Measurements from ENCODE around the gene TPCN1. TPM values are rescaled to one million over a fixed set of nuclear protein-coding genes. Genes with fewer than 3 reads are reported as not detected.

The TPCN1 gene
- total RNA-seq, 4 donors from 2014 or later, result 66.7 to 199 (median 112) TPM

- no peak for TF ChIP-seq CTCF (IDR thresholded peaks at IDR 0.05)
- TF ChIP-seq POLR2A (IDR thresholded peaks at IDR 0.05), result no peak
- no peak for DNase-seq
- H3K9me3 ChIP-seq, result no peaks in the 10 kb centered on the region
- peaks cover 0 to 60% (median 26%) of the 10 kb centered on the region in 4 donors for H3K4me1 ChIP-seq
- H3K36me3 ChIP-seq, result peaks cover 0 to 62% (median 0%) of the 10 kb centered on the region in 3 donors
- no peaks in the 10 kb centered on the region for H3K27me3 ChIP-seq
- H3K27ac ChIP-seq, result peak overlapping the region in 2 of 4 donors; percentile 73
- H3K4me3 ChIP-seq, result no peak overlapping the region
Measured at GRCh38 chr12:113228394-113229028, 7.2 kb downstream of the TPCN1 start.

GRCh38 chr12:113230315-113231234 lies 9.3 kb downstream of the TPCN1 start:
- no peak overlapping the region for H3K4me3 ChIP-seq
- H3K36me3 ChIP-seq, result peaks cover 0 to 73% (median 0%) of the 10 kb centered on the region in 3 donors
- DNase-seq, result peak in 1 of 3 donors; percentile 69
- H3K9me3 ChIP-seq, result no peaks in the 10 kb centered on the region
- no peaks in the 10 kb centered on the region for H3K27me3 ChIP-seq
- H3K27ac ChIP-seq, result peak overlapping the region in 3 of 4 donors; percentile 7 to 73 (median 35)
- TF ChIP-seq POLR2A (IDR thresholded peaks at IDR 0.05), result no peak
- no peak for TF ChIP-seq CTCF (IDR thresholded peaks at IDR 0.05)
- H3K4me1 ChIP-seq, result peaks cover 0 to 54% (median 22%) of the 10 kb centered on the region in 4 donors

- Histone ChIP-seq H3K27me3 (no peaks in the 10 kb centered on the region), H3K27ac (peak overlapping the region in 2 of 4 donors; percentile 3 to 35), H3K4me3 (no peak overlapping the region), H3K36me3 (peaks cover 0 to 73% (median 0%) of the 10 kb centered on the region in 3 donors), H3K4me1 (peaks cover 0 to 62% (median 22%) of the 10 kb centered on the region in 4 donors), H3K9me3 (no peaks in the 10 kb centered on the region)
- peak in 2 of 3 donors; percentile 27 to 44 for DNase-seq
- no peak for TF ChIP-seq CTCF (IDR thresholded peaks at IDR 0.05)
- TF ChIP-seq POLR2A (IDR thresholded peaks at IDR 0.05), result no peak
Measured at GRCh38 chr12:113231235-113232088, 10.2 kb downstream of the TPCN1 start.

- Histone ChIP-seq H3K36me3 (peaks cover 0 to 65% (median 0%) of the 10 kb centered on the region in 3 donors), H3K4me1 (peaks cover 0 to 70% (median 25%) of the 10 kb centered on the region in 4 donors), H3K9me3 (no peaks in the 10 kb centered on the region), H3K4me3 (no peak overlapping the region), H3K27ac (peak overlapping the region; percentile 18 to 64 (median 38)), H3K27me3 (no peaks in the 10 kb centered on the region)
- TF ChIP-seq CTCF (IDR thresholded peaks at IDR 0.05), result no peak
- TF ChIP-seq POLR2A (IDR thresholded peaks at IDR 0.05), result no peak
- peak in 1 of 3 donors; percentile 41 for DNase-seq
Measured at GRCh38 chr12:113232089-113232839, 11.0 kb downstream of the TPCN1 start.

All from Peyer's patch (tissue), 4 donors.